ENCODE measurements around the gene ECSCR.
"Not testable (repeated sequence)": the region's sequence is repeated elsewhere in the genome, so short reads cannot be mapped to it uniquely, and the experiment has no call there.

ECSCR gene

DNA sequence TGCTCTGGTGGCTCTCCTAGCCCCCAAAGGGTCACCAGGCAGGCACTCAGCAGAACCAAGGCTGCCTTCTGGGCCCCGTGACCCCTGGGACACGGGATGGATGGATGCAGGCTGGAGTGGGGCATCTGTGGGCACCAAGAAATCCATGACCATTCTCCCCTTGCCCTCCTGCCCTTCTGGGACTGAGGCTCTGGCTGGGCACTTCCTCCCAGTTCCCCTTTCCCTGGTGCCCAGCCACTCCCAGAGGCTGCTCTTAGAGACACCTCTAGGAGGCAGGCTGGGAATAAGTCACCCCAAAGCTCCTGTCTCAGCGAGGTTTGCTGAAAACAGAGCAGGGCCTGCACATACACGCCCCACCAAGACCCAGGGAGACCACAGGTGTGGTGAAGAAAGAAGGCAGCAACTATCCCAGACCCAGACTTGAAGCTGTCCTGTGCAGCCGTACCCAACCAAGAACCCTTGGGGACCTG lies 19.1 kb upstream of the ECSCR start:
- Histone ChIP-seq H3K4me1 (peaks cover 6% of the 10 kb centered on the region), H3K36me3 (no peaks in the 10 kb centered on the region), H3K27me3 (no peaks in the 10 kb centered on the region), H3K9me3 (no peaks in the 10 kb centered on the region), H3K4me3 (ENCODE audit: low read depth, low read length) (no peak overlapping the region)
- no peak for DNase-seq
- TF ChIP-seq, protein P1, sequence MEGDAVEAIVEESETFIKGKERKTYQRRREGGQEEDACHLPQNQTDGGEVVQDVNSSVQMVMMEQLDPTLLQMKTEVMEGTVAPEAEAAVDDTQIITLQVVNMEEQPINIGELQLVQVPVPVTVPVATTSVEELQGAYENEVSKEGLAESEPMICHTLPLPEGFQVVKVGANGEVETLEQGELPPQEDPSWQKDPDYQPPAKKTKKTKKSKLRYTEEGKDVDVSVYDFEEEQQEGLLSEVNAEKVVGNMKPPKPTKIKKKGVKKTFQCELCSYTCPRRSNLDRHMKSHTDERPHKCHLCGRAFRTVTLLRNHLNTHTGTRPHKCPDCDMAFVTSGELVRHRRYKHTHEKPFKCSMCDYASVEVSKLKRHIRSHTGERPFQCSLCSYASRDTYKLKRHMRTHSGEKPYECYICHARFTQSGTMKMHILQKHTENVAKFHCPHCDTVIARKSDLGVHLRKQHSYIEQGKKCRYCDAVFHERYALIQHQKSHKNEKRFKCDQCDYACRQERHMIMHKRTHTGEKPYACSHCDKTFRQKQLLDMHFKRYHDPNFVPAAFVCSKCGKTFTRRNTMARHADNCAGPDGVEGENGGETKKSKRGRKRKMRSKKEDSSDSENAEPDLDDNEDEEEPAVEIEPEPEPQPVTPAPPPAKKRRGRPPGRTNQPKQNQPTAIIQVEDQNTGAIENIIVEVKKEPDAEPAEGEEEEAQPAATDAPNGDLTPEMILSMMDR (IDR thresholded peaks at IDR 0.05; ENCODE audit: low read depth, low read length) = no peak

GRCh38 chr5:139481122-139481533 lies 18.6 kb upstream of the ECSCR start:
- Histone ChIP-seq H3K4me3 (ENCODE audit: low read depth, low read length) (no peak overlapping the region), H3K36me3 (no peaks in the 10 kb centered on the region), H3K9me3 (no peaks in the 10 kb centered on the region), H3K4me1 (peaks cover 6% of the 10 kb centered on the region), H3K27me3 (no peaks in the 10 kb centered on the region)
- DNase-seq = no peak
- TF ChIP-seq, protein P1 (IDR thresholded peaks at IDR 0.05; ENCODE audit: low read depth, low read length) = no peak

GRCh38 chr5:139479729-139480128 lies 17.2 kb upstream of the ECSCR start:
- not testable (repeated sequence) for H3K36me3 ChIP-seq; H3K4me3 ChIP-seq (ENCODE audit: low read depth, low read length); H3K27me3 ChIP-seq; DNase-seq; H3K4me1 ChIP-seq; H3K9me3 ChIP-seq

DNA sequence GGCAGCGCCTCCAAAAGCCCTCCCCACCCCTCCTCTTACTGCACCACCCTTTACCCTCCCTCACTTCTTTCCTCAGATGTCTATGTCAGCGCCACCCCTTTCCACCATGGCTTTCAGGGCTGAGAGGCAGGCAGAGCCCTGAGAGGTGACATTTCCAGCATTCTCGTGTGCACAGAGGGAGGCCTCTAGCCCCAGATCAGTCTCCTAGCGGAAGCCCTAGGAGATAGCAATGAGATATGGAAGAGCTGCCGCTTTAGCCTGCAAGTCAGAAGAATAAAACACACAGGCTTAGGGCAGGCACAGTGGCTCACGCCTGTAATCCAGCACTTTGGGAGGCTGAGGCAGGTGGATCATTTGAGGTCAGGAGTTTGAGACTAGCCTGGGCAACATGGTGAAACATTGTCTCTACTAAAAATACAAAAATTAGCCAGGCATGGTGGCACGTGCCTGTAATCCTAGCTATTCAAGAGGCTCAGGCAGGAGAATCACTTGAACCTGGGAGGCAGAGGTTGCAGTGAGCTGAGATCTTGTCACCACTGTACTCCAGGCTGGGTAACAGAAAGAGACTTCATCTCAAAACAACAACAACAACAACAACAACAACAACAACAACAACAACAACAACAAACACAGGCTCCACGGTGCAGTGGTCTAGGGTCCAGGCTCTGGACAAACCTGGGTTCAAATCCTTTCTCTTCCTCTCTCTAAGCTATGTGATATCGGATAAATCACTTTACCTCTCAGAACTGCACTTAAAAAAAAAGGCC lies 16.3 kb upstream of the ECSCR start:
- H3K4me1 ChIP-seq; H3K36me3 ChIP-seq; H3K4me3 ChIP-seq (ENCODE audit: low read depth, low read length); DNase-seq; H3K9me3 ChIP-seq; H3K27me3 ChIP-seq: not testable (repeated sequence)

DNA sequence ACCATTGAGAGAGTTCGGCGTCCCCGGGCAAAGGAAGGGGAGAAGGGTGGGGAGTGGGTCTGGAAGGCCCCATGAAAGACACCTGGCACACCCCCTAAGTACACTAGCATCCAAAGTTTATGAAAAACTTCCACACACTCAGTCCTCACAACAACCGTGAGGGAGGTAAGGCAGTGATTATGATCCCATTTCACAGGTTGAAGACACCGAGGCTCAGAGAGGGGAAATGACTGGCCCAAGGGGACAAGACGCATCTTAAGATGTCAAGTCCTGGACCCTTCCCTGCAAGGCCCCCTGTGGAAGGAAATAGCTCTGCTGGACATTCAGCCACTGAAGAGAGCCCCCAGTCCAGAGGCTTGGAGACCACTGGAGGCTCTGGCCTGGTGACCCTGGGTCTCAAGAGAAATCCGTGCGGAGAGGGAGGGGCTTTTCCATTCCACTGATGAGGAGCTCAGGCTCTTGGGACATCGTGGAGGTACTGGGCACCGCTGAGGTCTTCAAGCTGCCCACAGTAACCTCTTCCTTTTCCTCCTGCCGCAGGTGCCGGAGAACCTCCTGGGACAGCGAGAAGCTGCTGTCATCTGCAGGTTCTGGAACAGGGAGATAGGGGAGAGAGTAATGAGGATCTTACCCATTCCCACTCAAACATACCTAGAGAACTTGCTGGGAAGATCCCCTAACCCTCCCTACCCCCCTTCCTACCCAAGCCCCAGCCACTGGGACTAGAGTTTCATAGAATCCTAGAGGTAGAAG lies 13.5 kb upstream of the ECSCR start:
- TF ChIP-seq, protein P1 (IDR thresholded peaks at IDR 0.05; ENCODE audit: low read depth, low read length) = no peak
- H3K27me3 ChIP-seq = no peaks in the 10 kb centered on the region
- H3K36me3 ChIP-seq = no peaks in the 10 kb centered on the region
- no peak for DNase-seq
- no peaks in the 10 kb centered on the region for H3K4me1 ChIP-seq
- H3K4me3 ChIP-seq (ENCODE audit: low read depth, low read length) = no peak overlapping the region
- no peaks in the 10 kb centered on the region for H3K9me3 ChIP-seq

DNA sequence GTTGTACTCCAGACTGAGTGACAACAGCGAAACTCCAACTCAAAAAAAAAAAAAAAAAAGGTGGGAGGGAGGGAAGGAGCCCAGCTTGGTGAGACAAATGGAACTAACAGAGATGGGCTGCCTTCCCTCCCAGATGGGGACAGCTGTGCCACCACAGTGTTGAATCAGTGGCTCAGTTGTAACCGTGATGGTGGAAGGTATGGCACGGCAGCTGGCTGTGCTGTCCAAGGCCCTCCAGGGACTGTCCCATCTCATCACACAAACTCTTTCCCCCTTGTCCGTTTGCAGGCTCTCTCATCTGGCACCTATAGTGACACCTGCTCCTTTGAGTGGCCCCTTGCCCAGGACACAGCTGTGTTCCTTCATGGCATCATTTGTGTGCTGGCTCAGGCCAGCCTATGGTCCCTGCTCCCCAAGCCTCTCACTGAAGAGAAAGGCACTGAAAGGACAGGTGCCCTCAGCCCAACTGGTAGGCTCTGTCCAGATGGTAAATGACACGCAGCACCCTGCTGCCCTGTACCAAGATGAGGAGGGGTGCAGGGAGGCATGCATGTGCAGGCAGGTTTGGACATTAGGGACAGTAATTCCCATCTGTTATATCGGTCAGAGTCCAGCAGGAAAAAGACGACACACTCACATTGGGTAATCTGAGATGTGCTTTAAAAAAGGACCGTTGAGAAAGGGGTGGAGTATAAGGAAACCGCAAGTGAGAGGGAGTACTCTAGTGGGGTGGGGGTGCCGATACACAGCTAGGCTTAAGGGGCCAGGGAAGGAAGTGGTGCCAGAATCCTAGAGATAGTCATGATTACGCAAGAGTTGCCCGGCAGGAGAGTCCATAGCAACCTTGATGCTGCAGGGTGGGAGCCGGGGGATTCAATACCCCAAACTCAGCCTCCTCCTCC lies 12.6 kb upstream of the ECSCR start:
- Histone ChIP-seq H3K9me3 (no peaks in the 10 kb centered on the region), H3K4me1 (no peaks in the 10 kb centered on the region), H3K36me3 (no peaks in the 10 kb centered on the region), H3K4me3 (ENCODE audit: low read depth, low read length) (no peak overlapping the region), H3K27me3 (no peaks in the 10 kb centered on the region)
- TF ChIP-seq, protein P1 (IDR thresholded peaks at IDR 0.05; ENCODE audit: low read depth, low read length) = no peak
- DNase-seq = no peak

Measured in BE2C (cell line).